Loucy (cell line): Measurements from ENCODE around the gene DNASE2.

Experiments used
- H2AFZ ChIP-seq: fragments of 200-600 bp; sonication (generic); 2 replicates; pipeline ENCODE4 v1.6.0; 2016; ENCODE audit warnings: antibody characterized with exemption, mild to moderate bottlenecking, low read length, moderate library complexity
- H3F3A ChIP-seq: fragments of 200-600 bp; 2 replicates; pipeline ENCODE4 v1.6.0; 2016; ENCODE audit warnings: antibody characterized with exemption, low read depth, mild to moderate bottlenecking
- H3K27me3 ChIP-seq: fragments of 200-600 bp; sonication (generic); 2 replicates; pipeline ENCODE4 v1.6.1; 2014; ENCODE audit warnings: low read length, mild to moderate bottlenecking; ENCODE audit not compliant: insufficient read depth, poor library complexity, severe bottlenecking
- H3K36me3 ChIP-seq: fragments of 200-600 bp; sonication (generic); 2 replicates; pipeline ENCODE4 v1.6.1; 2016; ENCODE audit warnings: low read length; ENCODE audit not compliant: insufficient read depth
- H3K4me1 ChIP-seq: fragments of 200-600 bp; sonication (generic); 2 replicates; pipeline ENCODE4 v1.5.1; 2014; ENCODE audit warnings: low read length, mild to moderate bottlenecking; ENCODE audit not compliant: insufficient read depth, poor library complexity, severe bottlenecking
- H3K4me2 ChIP-seq: fragments of 200-600 bp; sonication (generic); 2 replicates; pipeline ENCODE4 v1.6.0; 2014; ENCODE audit warnings: antibody characterized with exemption, low read length, low read depth, mild to moderate bottlenecking; ENCODE audit not compliant: poor library complexity, severe bottlenecking
- H3K4me3 ChIP-seq: fragments of 200-600 bp; sonication (generic); 2 replicates; pipeline ENCODE4 v1.5.1; 2014; ENCODE audit warnings: low read length, mild to moderate bottlenecking, mixed read lengths; ENCODE audit not compliant: poor library complexity, severe bottlenecking
- H3K79me2 ChIP-seq: fragments of 200-600 bp; sonication (generic); 2 replicates; pipeline ENCODE4 v1.6.1; 2014; ENCODE audit warnings: low read length; ENCODE audit not compliant: insufficient read depth
- H3K9ac ChIP-seq: fragments of 200-600 bp; sonication (generic); 2 replicates; pipeline ENCODE4 v1.6.0; 2014; ENCODE audit warnings: mild to moderate bottlenecking, low read depth, low read length, moderate library complexity; ENCODE audit not compliant: poor library complexity, severe bottlenecking
- H3K9me2 ChIP-seq: fragments of 200-600 bp; sonication (generic); replicated peaks from 2 replicates; pipeline ENCODE4 v1.6.1; 2016; ENCODE audit warnings: low read depth, low read length, mixed read lengths
- H3K9me3 ChIP-seq: fragments of 200-600 bp; sonication (generic); 2 replicates; pipeline ENCODE4 v1.6.1; 2014; ENCODE audit warnings: mild to moderate bottlenecking, antibody characterized with exemption, low read length, low read depth; ENCODE audit not compliant: insufficient read depth
- H4K20me1 ChIP-seq: fragments of 200-600 bp; sonication (generic); 2 replicates; pipeline ENCODE4 v1.6.0; 2014; ENCODE audit warnings: antibody characterized with exemption, low read length, mild to moderate bottlenecking; ENCODE audit not compliant: insufficient read depth, poor library complexity, severe bottlenecking
- EZH2phosphoT487 ChIP-seq: fragments of 200-600 bp; IDR thresholded peaks from 2 replicates; pipeline ENCODE4 v1.6.1; 2018; ENCODE audit warnings: antibody characterized with exemption, mild to moderate bottlenecking, moderate library complexity, borderline replicate concordance
- TF ChIP-seq, protein P1 (sequence below): fragments of 200-600 bp; sonication (generic); conservative IDR thresholded peaks from 2 replicates; pipeline ENCODE4 v1.5.1; 2014; ENCODE audit warnings: mild to moderate bottlenecking, antibody characterized with exemption, low read length

DNASE2 gene

DNA sequence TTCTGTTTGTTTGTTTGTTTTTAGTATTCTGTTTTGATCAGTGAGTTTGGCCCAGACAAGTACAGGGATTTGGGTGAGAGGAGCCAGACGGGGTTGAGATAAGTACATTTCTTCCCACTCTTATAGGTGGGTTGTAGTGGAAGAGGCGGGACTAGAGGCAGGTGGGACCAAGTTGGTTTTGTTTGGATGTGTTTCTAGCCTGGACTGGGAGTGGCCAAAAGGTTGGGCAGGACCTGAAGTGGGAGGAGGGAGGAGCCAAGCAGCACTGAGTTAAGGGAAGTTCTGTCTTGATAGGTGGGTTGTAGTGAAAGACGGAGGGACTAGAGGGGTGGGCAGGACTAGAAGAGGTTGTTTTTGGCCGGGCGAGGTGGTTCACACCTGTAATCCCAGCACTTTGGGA is 9.0 kb downstream of the DNASE2 start:
- H3K9me2 ChIP-seq = no peaks in the 10 kb centered on the region
- H3K27me3 ChIP-seq = no peaks in the 10 kb centered on the region
- H3K36me3 ChIP-seq = no peaks in the 10 kb centered on the region
- peaks cover 8% of the 10 kb centered on the region for H3K4me1 ChIP-seq
- H2AFZ ChIP-seq = no peak overlapping the region
- H3K9me3 ChIP-seq = no peaks in the 10 kb centered on the region
- no peak overlapping the region for H3K9ac ChIP-seq
- H3F3A ChIP-seq = no peaks in the 10 kb centered on the region
- peaks cover 5% of the 10 kb centered on the region; the same call in 1 of the 2 replicates for H3K79me2 ChIP-seq
- TF ChIP-seq EZH2phosphoT487 = no peak
- TF ChIP-seq, protein P1, sequence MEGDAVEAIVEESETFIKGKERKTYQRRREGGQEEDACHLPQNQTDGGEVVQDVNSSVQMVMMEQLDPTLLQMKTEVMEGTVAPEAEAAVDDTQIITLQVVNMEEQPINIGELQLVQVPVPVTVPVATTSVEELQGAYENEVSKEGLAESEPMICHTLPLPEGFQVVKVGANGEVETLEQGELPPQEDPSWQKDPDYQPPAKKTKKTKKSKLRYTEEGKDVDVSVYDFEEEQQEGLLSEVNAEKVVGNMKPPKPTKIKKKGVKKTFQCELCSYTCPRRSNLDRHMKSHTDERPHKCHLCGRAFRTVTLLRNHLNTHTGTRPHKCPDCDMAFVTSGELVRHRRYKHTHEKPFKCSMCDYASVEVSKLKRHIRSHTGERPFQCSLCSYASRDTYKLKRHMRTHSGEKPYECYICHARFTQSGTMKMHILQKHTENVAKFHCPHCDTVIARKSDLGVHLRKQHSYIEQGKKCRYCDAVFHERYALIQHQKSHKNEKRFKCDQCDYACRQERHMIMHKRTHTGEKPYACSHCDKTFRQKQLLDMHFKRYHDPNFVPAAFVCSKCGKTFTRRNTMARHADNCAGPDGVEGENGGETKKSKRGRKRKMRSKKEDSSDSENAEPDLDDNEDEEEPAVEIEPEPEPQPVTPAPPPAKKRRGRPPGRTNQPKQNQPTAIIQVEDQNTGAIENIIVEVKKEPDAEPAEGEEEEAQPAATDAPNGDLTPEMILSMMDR = no peak
- H3K4me2 ChIP-seq = no peak overlapping the region
- H3K4me3 ChIP-seq = no peak overlapping the region
- no peaks in the 10 kb centered on the region for H4K20me1 ChIP-seq

DNA sequence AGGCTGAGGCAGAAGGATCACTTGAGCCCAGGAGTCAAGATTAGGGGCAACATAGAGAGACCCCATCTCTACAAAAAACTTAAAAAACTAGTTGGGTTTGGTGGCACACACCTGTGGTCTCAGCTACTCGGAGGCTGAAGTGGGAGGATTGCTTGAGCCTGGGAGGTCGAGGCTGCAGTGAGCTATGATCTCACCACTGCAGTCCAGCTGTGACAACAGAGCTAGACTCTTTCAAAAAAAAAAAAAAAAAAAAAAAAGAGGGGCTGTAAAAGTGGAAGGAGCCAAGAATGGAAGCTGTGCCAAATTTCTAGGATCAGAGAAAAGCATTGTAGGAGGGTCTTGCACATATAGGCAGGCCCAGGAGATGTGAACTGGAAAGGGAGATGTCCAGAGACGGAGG is 9.6 kb downstream of the DNASE2 start:
- peaks cover 13% of the 10 kb centered on the region for H3K4me1 ChIP-seq
- no peak overlapping the region for H3K4me3 ChIP-seq
- no peaks in the 10 kb centered on the region for H4K20me1 ChIP-seq
- peaks cover 5% of the 10 kb centered on the region; the same call in 1 of the 2 replicates for H3K79me2 ChIP-seq
- no peaks in the 10 kb centered on the region for H3K9me3 ChIP-seq
- H3K36me3 ChIP-seq = no peaks in the 10 kb centered on the region
- H3K9ac ChIP-seq = no peak overlapping the region
- no peaks in the 10 kb centered on the region for H3F3A ChIP-seq
- H3K4me2 ChIP-seq = no peak overlapping the region
- H3K27me3 ChIP-seq = no peaks in the 10 kb centered on the region
- TF ChIP-seq, protein P1 = no peak
- no peak overlapping the region for H2AFZ ChIP-seq
- no peaks in the 10 kb centered on the region for H3K9me2 ChIP-seq

DNA sequence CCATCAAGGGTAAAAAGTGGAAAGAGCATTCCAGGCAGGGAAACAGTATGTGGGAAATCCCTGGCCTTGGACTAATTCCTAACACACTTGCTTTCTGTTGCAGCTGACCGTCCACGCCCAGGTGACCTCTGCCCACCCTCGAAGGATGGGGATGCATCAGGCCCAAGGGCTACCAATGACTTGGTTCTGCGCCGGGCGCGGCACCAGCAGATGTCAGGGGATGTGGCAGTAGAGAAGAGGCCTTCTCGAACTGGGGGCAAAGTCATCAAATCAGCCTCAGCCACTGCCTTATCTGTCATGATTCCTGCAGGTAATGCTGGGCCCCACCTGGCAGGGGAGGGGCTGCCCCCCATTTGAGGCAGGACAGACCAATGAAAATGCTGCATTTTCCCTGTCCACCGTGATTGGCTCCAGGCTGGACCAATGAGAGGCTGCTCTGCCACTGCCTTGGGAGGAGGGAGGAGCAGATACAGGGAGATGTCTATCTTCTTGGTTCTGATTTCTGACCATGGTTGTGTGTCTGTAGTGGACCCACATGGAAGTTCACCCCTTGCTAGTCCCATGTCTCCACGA is 12.6 kb downstream of the DNASE2 start:
- Histone ChIP-seq H4K20me1 (no peaks in the 10 kb centered on the region), H3K4me2 (peak overlapping the region; percentile 83), H3K4me3 (peak overlapping the region; percentile 80), H2AFZ (no peak overlapping the region), H3K79me2 (peaks cover 5% of the 10 kb centered on the region; the same call in 1 of the 2 replicates), H3K27me3 (no peaks in the 10 kb centered on the region), H3K36me3 (no peaks in the 10 kb centered on the region), H3K9me3 (no peaks in the 10 kb centered on the region), H3F3A (no peaks in the 10 kb centered on the region), H3K9me2 (no peaks in the 10 kb centered on the region), H3K9ac (no peak overlapping the region), H3K4me1 (peaks cover 16% of the 10 kb centered on the region)
- TF ChIP-seq, protein P1 = no peak
- no peak for TF ChIP-seq EZH2phosphoT487
